HTR-8/SVneo (cell line): ENCODE measurements around the gene FBXW4.

Source experiments
- DNase-seq: peaks from one replicate; pipeline ENCODE4 v3.0.0; 2011; ENCODE audit warnings: low spot score, mixed read lengths; ENCODE audit not compliant: insufficient read length
- FAIRE-seq: peaks from 2 replicates; lab custom pipeline; 2011; peaks lifted over from hg19 to GRCh38; lab: Jason Lieb, UNC

The FBXW4 gene

DNA sequence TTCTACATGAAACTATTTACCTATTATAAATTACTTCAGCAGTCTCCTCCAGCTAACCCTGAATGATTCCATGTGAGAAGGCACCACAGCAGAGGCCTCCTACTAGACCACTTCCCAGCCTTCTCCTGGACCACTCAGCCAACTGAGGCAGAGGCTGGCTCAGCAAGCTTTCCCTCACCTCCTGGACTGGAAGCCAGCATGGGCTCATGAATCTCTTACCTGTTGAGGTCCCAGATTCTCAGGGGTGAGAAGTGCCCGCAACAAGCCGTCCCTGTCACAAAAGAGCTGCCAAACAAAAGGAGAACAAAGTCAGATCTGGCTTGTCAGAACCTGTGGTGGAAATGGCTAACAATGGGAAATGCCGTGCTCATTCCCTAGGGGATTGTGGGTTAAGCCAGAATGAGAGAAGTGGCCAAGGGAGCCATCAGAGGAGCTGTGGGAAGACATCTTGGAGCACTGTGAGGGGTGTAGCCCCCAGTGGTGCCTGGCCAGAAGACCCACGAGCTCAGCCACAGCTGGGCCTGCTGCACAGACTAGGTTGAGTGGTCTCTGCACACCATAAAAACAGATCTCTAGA, 70.4 kb downstream of the FBXW4 start:
- FAIRE-seq (no peak), DNase-seq (no peak)

DNA sequence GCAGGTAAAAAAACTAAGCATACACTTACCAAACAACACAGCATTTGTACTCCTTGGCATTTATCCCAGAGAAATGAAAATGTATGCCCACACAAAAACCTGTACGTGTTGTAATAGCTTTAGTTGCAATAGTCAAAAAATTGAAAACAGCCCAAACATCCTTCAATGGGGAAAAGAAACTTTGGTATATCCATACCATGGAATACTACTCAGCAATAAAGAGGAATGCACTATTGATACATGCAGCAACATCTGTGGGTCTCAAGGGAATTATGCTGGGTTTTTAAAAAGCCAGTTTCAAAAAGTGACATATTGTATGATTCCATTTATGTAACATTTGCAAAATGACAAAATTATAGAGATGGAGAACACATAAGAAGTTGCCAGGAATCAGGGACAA, 71.4 kb downstream of the FBXW4 start:
- FAIRE-seq, result no peak
- DNase-seq, result no peak

DNA sequence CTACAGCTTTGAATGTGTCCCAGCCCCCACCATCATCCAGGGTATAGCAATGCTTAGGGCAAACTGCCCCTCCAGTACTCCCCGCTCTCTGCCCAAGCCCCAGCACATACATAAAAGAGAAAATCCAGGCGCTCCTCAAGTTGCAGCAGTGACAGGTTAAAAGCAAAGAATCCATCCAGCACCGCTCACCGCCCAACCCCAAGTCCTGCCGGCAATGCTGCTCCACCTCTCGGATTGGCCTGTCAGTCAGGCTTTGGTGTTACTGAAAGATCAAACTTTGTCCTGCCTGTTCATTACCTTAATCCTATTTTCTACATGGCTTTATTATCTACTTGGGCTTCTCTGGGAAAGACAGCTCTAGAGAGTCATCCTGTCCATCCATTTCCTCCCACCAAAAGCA, 75.0 kb downstream of the FBXW4 start:
- no peak for FAIRE-seq

DNA sequence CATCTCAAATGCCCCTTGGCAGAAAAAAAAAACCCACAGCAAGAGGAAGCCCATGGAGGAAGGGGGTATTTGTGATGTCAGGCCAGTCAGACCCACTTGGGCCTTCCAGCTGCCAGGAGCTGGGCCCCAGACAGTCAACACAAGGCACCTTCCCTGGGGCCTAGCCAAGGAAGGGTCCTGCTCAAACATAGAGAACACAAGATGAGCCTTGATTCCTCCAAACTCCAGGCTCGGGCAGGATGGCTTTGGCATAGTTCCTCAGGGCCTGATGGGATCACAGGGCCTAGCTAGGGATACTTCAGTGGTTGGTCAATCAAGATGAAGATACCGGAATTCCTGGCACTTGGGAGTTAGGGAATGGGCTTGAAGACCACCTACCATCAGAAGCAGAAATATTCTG, 76.1 kb downstream of the FBXW4 start:
- no peak for FAIRE-seq

More for the DNA sequence above, 75.0 kb downstream of the FBXW4 start:
- no peak for DNase-seq

DNA sequence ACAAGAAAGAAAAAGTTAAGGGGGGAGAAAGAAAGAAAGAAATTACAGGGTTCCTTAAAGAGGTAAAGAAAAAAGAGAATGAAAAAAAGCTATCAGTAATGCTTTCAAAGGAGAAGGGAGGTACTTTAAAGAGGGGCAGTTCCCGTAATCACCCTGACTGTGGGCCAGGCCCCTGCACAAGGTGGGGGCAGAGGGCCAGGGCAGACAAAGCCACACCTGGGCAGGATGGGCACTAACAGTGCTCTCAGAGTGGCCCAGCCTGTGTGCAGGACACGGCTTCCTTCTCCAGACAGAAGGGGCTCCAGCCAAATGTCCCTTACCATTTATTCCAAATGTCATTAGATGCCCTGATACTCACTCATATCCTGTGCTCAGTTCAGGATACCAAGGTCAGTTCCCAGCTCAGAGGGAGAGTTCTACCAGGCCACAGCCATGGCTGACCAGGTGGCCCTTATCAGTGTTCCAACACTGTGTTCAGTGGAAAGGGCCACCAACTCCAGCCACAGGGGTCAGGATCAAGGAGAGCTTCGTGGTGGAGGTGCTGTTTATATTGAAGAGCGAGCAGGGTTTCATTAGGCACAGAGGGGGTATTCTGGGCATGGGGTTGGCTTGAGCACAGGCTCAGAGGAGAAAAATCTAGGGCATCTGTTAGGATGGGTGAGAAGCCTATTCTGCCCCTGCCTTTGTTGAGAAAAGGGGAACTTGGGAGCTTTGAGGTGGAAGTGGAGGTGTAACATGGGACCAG, 77.0 kb downstream of the FBXW4 start:
- DNase-seq, result no peak
- no peak for FAIRE-seq

More for the DNA sequence above, 76.1 kb downstream of the FBXW4 start:
- no peak for DNase-seq

DNA sequence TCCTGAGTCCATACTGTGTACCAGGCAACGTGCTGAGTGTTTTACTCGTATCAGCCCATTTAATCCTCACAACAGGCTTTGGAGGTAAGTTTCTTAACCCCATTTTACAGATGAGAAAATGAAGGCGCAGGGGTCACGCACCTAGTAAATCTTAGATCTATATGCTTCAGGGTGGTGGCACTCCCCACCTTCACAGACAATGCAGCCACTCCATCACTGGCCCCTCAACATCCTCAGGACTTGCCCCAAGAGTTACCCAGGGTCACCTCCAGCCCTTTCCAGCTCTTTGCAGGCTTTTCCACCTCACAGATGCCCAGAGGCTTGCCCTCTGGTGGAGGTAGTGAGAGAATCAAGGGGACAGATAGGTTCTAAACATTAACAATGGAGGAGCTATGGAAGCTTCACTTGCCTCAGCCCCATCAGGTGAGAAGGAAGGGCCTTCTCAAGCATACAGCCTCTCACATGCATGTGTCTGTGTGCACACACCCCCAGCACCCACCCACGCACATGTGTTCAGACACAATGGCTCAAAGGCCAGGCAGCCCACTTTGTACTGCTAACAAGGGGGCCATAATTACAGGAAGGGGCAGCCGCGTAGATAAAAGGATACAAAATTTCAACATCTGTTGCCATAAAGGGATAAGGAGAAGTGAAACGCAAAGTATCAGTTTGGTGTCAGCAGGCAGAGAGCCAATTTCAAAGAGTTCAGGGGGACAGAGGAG, 77.7 kb downstream of the FBXW4 start:
- FAIRE-seq, result no peak
- no peak for DNase-seq

DNA sequence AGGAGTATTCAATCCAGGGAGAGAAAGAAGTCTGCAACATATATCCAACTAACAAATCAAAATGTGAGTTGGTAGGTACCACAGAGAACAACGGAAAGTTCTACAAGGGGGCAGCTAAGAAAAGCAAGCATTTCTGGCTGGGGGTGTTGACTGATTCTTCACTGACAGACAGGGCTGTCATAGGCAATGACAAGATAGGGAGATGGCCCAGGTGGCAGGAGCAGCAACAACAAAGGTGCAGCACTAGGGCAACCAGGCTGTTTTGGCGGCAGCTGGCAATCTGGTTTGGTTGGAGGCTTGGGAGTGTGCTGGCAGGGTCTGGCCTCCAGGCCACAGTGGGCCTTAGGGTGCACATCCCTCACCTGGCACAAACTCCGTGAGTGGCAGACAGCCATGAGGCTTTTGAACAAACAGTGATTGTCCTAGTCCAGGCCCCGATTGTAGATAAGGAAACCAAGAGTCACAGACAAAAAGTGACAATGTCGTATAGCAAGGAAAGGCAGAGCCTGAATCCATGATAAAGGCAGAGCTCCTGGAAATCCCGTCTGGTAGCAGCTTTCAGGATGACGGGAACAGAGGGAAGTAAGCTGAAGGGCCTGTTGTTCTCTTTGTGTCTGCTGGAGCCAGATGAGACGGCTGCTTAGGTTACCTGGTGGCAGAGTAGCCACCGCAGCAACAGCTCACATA, 78.4 kb downstream of the FBXW4 start:
- FAIRE-seq (no peak), DNase-seq (no peak)

DNA sequence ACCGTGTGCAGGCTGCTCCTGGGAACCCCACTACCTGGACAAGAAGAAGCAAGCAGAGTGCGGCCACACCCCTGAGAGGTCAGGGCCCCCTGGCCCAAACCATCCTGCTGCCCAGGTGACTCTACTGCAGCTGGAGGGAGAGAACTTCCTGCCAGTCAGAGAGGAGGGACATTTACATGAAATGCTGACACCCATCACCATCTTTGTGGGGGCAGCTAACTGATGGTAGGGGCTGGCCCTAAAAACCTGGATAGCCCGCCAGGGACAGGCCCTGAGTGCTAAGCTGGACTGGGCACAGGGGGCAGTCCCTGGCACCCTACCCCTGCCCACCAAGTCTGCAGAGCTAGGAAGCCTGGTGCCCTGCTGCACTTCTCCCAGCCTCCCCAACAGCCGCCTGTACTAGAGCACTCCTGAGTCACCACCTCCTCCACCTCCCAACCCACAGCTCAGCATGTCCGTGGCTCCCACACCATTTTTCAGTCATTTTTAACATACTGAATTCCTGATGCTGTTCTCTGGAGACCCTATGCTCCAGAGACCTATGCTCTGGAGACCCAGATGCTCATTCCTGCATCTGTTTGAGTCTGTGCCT, 79.3 kb downstream of the FBXW4 start:
- no peak for FAIRE-seq

DNA sequence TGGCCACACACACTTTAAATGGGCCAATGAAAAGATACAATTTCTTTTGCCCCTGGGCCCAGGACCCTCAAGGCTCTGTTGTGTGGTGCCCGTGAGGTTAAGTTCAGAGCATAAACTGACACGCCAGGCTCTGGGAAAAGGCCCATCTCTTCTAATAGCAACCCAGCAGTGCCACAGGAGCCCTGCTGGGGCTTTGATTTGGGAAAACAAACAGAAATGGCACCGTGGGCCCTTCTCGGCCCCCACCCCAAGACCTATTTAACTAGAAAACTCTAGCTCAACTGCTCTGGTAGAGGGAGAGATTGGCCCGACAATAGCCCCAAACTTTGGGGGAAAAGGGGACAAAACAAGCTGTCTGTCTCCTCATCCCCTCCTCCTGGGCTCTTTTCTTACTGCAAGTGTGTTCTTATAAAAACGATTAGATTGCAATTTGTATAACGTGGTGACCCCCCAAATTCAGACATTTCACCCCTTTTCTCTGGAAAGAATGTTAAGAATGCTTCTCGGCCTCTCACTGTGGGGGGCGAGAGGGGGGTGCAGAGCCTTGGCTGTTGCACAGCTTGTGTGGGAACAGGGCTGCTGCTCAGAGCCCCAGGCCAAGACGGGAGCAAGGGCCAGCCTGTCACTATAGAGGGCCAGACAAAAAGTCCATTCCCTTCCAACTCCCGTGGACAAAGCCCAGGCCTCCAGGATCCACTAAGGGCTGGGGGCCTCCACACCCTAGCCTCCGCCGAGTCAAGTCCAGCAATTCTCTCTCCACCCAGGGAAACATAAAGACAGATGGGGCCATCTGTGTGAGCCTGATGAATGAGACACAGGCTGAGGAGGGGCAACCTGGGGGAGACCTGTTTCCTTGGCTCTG, 80.1 kb downstream of the FBXW4 start:
- no peak for DNase-seq
- FAIRE-seq, result no peak

More for the DNA sequence above, 79.3 kb downstream of the FBXW4 start:
- DNase-seq, result no peak

DNA sequence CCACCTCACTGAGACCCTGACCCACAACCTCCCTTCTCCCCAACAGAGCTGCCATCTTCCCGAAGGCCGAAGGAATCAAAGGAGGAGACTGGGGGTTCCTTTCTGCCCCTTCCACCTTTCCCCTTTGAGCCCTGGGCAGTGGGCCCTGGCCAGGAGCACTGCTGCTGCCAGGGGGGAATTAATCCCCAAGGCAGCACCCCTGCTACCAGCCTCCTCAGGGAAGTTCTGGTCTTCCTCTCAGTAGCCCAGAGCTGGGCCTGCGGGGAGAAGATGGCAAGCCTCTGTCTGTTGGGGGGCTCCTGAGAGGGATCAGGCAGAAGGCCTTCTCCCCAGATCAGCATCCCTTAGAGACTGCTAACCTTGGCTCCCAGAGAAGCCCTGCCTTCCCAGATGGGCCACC, 81.3 kb downstream of the FBXW4 start:
- FAIRE-seq, result no peak

DNA sequence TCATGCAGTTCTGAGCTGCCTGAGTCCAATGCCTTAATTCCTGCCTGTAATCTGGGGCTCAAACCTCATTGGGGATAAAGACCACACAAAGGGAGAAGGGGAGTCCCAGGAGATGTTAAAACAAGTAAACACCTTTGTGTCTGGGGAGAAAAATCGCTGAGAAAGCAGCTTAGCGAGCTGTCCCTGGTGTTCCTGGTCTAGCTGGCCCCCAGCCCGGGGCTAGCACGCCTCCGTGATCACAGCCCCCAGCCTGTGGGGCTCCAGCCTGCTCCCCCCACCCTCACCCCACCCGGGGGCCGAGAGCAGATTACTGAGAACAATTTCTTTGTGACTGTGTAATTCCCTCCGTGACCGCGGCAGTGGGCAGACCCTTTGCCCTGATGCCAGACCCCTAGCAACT, 82.1 kb downstream of the FBXW4 start:
- DNase-seq (no peak), FAIRE-seq (no peak)

More for the DNA sequence above, 81.3 kb downstream of the FBXW4 start:
- DNase-seq, result no peak

DNA sequence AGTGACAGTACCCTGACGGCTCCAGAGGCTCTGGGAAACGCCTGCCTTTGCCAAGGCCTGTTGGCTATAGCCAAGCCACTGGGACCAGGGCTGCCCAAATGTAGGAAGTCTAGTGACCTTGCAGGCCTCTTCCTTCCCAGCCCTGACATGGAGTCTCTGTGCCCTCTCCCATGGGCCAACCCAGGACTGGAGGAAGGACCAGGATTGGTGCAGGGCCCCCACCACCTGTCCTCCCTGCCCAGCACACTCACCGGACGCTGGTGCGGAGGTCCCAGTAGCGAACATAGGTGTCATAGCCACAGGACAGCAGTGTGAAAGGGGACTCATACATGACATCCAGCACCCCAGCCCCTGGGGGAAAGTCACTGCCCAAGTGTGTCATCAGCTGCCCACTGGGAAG, 82.9 kb downstream of the FBXW4 start:
- DNase-seq, result no peak
- FAIRE-seq, result no peak

DNA sequence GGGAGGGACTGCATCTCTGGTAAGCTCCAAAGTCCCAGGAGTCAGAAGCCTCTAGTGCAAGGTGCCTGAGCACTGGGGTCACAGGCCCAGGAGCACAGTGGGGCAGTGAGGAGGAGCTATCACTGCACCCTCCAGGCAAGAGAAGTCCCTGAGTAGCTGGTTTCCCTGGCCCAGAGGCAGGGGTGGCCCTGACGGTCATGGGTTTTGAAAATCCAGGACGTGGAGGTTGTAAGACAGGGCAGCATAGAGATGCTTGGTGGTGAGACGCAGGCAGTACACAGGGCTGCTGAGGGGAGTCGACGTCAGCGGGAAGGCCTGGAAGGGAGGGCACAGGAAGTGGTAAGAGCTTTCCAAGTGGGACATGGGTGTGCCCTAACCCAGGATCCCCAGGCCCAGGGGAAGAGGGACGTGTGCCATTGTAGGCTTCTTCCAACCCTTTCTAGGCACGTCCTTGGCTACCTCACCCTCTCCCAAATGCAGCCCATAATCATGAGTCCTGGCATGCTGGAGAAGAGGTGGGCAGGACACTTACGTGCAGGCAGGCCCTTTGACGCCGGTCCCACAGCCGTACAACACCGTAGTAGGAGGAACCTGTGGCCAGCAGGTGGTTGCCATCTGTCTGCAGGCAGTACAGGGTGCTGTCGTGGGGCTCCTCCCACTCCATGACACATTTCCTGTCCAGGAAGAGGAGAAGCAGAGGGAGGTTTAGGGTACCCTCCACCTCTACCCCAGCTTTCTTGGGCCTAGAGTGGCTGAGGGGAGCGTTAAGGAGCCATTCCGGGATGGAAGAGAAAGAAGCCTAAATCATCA, 83.7 kb downstream of the FBXW4 start:
- peak; percentile 76 for FAIRE-seq
- DNase-seq, result no peak

DNA sequence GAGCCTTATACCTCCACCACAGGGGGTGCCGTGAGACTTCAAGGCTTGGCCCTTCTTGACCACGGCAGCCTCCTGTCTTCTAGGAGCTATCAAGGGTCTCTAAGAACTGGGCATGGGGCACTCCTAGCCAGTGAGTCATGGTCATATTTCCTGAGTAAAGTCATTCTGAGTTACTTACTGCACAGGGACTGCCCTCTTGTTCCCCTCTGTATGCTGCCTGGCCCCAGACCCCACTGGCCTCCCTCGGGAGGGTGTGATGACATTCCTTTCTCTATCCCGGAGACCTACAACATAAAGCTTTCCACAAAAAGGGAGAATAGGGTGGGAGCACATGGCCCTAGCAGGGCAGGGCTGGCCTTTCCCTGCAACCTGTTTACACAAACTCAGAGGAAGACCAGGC, 85.5 kb downstream of the FBXW4 start:
- FAIRE-seq (peak; percentile 46), DNase-seq (peak; percentile 35)

DNA sequence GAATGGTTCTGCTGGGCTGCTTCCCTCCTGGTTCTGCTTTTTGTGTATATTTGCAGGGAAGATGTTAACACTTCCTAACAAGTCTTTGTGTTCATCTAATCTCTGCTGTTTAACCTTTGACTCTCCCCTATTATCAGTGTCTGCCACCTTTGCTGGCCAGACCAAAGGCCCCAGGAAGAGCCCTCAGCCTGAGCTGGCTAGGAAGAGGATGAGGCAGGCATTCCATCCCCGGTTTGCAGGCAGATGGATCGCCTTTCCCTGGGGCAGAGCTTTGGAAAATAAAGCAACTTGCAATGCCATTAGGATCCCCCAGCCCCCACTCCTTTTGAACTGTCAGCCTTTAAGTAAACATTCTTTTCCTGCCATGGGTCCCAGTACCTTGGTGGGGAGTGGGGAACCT, 87.8 kb downstream of the FBXW4 start:
- DNase-seq (no peak), FAIRE-seq (no peak)

DNA sequence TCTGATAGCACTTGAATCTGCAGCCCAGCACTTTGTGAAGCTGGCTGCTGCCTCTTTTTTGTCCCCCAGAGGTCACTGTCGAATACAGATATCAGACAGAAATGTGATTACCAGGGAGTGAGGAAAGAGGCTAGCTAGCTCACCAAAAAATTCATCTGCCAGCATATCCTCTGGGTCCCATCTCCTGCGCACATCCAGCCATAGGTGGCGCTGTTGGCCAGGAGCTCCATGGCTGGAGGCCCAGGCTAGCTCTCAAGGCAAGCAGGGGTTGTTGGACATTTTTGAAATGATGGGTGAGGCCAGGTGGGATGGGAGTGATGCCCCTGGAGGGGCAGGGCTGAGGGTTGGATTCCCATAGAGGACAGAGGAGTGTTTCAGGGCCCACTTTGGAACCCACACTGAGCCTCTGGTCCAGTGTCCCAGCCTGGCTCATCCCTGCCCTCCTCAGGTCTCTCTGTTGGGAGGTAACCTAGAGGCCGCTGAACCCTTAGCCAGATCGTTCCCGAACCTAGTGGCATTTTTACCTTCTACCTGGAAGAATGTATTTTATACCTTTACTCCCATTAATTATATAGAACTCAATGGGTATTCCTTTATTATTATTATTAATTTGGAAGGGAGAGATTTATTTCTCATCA, 92.1 kb downstream of the FBXW4 start:
- peak; percentile 4 for FAIRE-seq
- DNase-seq, result peak; percentile 86

DNA sequence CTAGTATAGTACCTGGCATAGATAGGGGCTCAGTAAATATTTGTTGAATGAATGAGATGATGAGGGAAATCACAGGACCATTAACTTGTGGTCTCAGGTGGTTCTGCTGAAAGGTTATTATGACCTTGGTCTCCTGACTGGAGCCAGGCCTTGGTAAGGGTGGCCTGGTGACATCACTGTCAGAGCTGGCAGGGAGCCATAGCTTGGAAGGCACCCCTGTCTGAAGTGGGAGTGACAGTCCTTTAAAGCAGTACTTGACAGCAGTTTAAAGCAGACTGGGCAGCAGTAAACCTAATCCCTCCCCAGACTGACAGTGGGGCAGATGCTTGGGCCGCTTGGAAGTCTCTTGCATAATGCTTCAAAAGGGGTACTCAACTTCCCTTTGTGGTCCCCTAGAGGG, 93.4 kb downstream of the FBXW4 start:
- DNase-seq (no peak), FAIRE-seq (no peak)
